Chondrocyte (in vitro differentiated cells): ENCODE measurements around the gene LRRC7. TPM values are rescaled to one million over a fixed set of nuclear protein-coding genes. Genes with fewer than 3 reads are reported as not detected.

Experiments used
- DNase-seq: peaks from one replicate; pipeline ENCODE4 v3.0.0; 2021; ENCODE audit warnings: mixed read lengths, low spot score
- H3K27ac Mint-ChIP-seq: one replicate; pipeline ENCODE4 v1.8.0; 2021; ENCODE audit warnings: mild to moderate bottlenecking, moderate library complexity, mixed read lengths; ENCODE audit not compliant: unreplicated experiment
- H3K27me3 Mint-ChIP-seq: 2 replicates; pipeline ENCODE4 v1.8.0; 2021; ENCODE audit warnings: low read depth, mixed read lengths
- H3K36me3 Mint-ChIP-seq: 2 replicates; pipeline ENCODE4 v1.8.0; 2021; ENCODE audit warnings: low read depth, mixed read lengths
- H3K4me1 Mint-ChIP-seq: 2 replicates; pipeline ENCODE4 v1.8.0; 2021; ENCODE audit warnings: low read depth, mild to moderate bottlenecking, mixed read lengths
- H3K4me3 Mint-ChIP-seq: one replicate; pipeline ENCODE4 v1.8.0; 2021; ENCODE audit warnings: mild to moderate bottlenecking, moderate library complexity, mixed read lengths; ENCODE audit not compliant: unreplicated experiment
- H3K9me3 Mint-ChIP-seq: 2 replicates; pipeline ENCODE4 v1.8.0; 2021; ENCODE audit warnings: low read depth, mixed read lengths
- CTCF ChIP-seq: fragments of 200-600 bp; sonication (generic); IDR thresholded peaks from 2 replicates; pipeline ENCODE4 v1.5.0; 2021; ENCODE audit warnings: antibody characterized with exemption, mild to moderate bottlenecking, moderate library complexity
- total RNA-seq: library from RNA; stranded (reverse); gene quantifications from 3 replicates; pipeline ENCODE4 v1.2.1, GENCODE V29; 2021

LRRC7 gene
- total RNA-seq, 1 donor from 2014 or later: not detected

- Mint-ChIP-seq H3K27me3 (peaks cover 3% of the 10 kb centered on the region), H3K27ac (no peak overlapping the region), H3K36me3 (no peaks in the 10 kb centered on the region), H3K9me3 (no peaks in the 10 kb centered on the region), H3K4me1 (peaks cover under 1% of the 10 kb centered on the region), H3K4me3 (no peak overlapping the region)
- no peak for TF ChIP-seq CTCF
- DNase-seq: no peak
Observed at GRCh38 chr1:69842326-69842725, 274.6 kb downstream of the LRRC7 start.

GRCh38 chr1:69845655-69846054 lies 277.9 kb downstream of the LRRC7 start:
- no peak for TF ChIP-seq CTCF
- Mint-ChIP-seq H3K4me3 (no peak overlapping the region), H3K27me3 (peaks cover 11% of the 10 kb centered on the region), H3K27ac (no peak overlapping the region), H3K9me3 (no peaks in the 10 kb centered on the region), H3K36me3 (no peaks in the 10 kb centered on the region), H3K4me1 (no peaks in the 10 kb centered on the region)
- no peak for DNase-seq

- Mint-ChIP-seq H3K27ac (no peak overlapping the region), H3K9me3 (no peaks in the 10 kb centered on the region)
Observed at GRCh38 chr1:69846267-69846666, 278.5 kb downstream of the LRRC7 start.

GRCh38 chr1:69847670-69848069 lies 279.9 kb downstream of the LRRC7 start:
- no peaks in the 10 kb centered on the region for H3K4me1 Mint-ChIP-seq
- no peak overlapping the region for H3K4me3 Mint-ChIP-seq
- TF ChIP-seq CTCF: no peak
- no peak for DNase-seq
- H3K27ac Mint-ChIP-seq: no peak overlapping the region
- H3K36me3 Mint-ChIP-seq: no peaks in the 10 kb centered on the region
- peaks cover 11% of the 10 kb centered on the region for H3K27me3 Mint-ChIP-seq
- no peaks in the 10 kb centered on the region for H3K9me3 Mint-ChIP-seq

More at GRCh38 chr1:69846267-69846666, 278.5 kb downstream of the LRRC7 start:
- TF ChIP-seq CTCF: no peak
- no peaks in the 10 kb centered on the region for H3K36me3 Mint-ChIP-seq
- DNase-seq: no peak
- H3K4me3 Mint-ChIP-seq: no peak overlapping the region
- no peaks in the 10 kb centered on the region for H3K4me1 Mint-ChIP-seq
- H3K27me3 Mint-ChIP-seq: peaks cover 11% of the 10 kb centered on the region

GRCh38 chr1:69852151-69852550 lies 284.4 kb downstream of the LRRC7 start:
- DNase-seq: no peak
- no peaks in the 10 kb centered on the region for H3K4me1 Mint-ChIP-seq
- no peak overlapping the region for H3K27ac Mint-ChIP-seq
- no peaks in the 10 kb centered on the region for H3K9me3 Mint-ChIP-seq
- no peak for TF ChIP-seq CTCF
- no peaks in the 10 kb centered on the region for H3K36me3 Mint-ChIP-seq
- H3K4me3 Mint-ChIP-seq: no peak overlapping the region
- H3K27me3 Mint-ChIP-seq: peaks cover 11% of the 10 kb centered on the region
